DND-41 (cell line): ENCODE data around the gene CCL25.

Experiments
- EZH2 ChIP-seq: IDR thresholded peaks from 3 replicates; pipeline ENCODE4 v1.6.1; 2012; ENCODE audit warnings: borderline replicate concordance, low read depth, mild to moderate bottlenecking, moderate library complexity, low read length, inconsistent platforms; ENCODE audit not compliant: severe bottlenecking
- TF ChIP-seq, protein P1 (sequence below): IDR thresholded peaks from 2 replicates; pipeline ENCODE4 v1.5.1; 2012; ENCODE audit warnings: borderline replicate concordance, low read length, moderate library complexity, mild to moderate bottlenecking; ENCODE audit not compliant: poor library complexity, severe bottlenecking; ENCODE audit errors: extremely low read depth

DNA sequence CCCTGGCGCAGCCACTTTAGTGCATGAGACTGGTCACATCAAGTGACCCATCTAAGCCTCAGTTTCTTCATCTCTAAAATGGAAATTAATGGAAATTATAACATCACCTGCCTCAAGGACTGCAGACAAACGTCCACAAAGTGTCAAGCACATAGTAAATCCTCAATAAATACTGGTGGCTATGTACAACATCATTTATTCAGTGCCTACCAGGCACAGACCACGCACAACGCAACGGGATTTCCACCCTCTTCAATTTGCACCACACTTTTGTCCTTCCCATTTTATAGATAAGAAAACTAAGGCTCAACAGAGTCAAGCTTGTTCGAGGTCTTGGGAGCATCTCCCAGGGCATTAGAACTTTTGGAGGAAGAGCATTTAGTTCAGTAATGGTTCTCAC, 48.6 kb upstream of the CCL25 start:
- TF ChIP-seq, protein P1, sequence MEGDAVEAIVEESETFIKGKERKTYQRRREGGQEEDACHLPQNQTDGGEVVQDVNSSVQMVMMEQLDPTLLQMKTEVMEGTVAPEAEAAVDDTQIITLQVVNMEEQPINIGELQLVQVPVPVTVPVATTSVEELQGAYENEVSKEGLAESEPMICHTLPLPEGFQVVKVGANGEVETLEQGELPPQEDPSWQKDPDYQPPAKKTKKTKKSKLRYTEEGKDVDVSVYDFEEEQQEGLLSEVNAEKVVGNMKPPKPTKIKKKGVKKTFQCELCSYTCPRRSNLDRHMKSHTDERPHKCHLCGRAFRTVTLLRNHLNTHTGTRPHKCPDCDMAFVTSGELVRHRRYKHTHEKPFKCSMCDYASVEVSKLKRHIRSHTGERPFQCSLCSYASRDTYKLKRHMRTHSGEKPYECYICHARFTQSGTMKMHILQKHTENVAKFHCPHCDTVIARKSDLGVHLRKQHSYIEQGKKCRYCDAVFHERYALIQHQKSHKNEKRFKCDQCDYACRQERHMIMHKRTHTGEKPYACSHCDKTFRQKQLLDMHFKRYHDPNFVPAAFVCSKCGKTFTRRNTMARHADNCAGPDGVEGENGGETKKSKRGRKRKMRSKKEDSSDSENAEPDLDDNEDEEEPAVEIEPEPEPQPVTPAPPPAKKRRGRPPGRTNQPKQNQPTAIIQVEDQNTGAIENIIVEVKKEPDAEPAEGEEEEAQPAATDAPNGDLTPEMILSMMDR, result no peak
- no peak for TF ChIP-seq EZH2
